PFSK-1 (cell line): ENCODE results near the gene ADAT3.
A peak's percentile ranks its signal among the peaks of the same experiment; 100 is the strongest.

ENCODE experiments used
- FOXP2 ChIP-seq: optimal IDR thresholded peaks from 2 replicates; pipeline ENCODE3; 2011; ENCODE audit warnings: borderline replicate concordance, control low read depth, inconsistent platforms; ENCODE audit not compliant: insufficient read depth; ENCODE audit errors: extremely low read length, extremely low read depth
- POLR2AphosphoS5 ChIP-seq: IDR thresholded peaks from 2 replicates; pipeline ENCODE4 v1.6.1; 2012; ENCODE audit warnings: low read depth, mild to moderate bottlenecking, control low read depth, low read length, moderate library complexity
- SIN3A ChIP-seq: IDR thresholded peaks from 2 replicates; pipeline ENCODE4 v1.6.1; 2012; ENCODE audit warnings: mild to moderate bottlenecking, low read length, moderate library complexity, borderline replicate concordance; ENCODE audit not compliant: insufficient read depth
- TAF1 ChIP-seq: IDR thresholded peaks from 2 replicates; pipeline ENCODE4 v1.6.1; 2012; ENCODE audit warnings: low read length, control low read depth, borderline replicate concordance; ENCODE audit not compliant: insufficient read depth
- TF ChIP-seq, protein P1 (sequence below), 2 experiments: IDR thresholded peaks; 2 replicates each; pipeline versions ENCODE4 v1.6.1 to v1.8.0; 2011 to 2012; ENCODE audit warnings: low read depth in 2 of 2, low read length in 2 of 2, control low read depth in 1 of 2, inconsistent platforms in 1 of 2, mild to moderate bottlenecking in 1 of 2, moderate library complexity in 1 of 2; ENCODE audit not compliant: insufficient read depth in 1 of 2

ADAT3 gene

GRCh38 chr19:1871630-1872029 lies 33.6 kb upstream of the ADAT3 start:
- no peak for TF ChIP-seq SIN3A
- TF ChIP-seq FOXP2, result no peak
- TF ChIP-seq TAF1, result no peak
- TF ChIP-seq, protein P1, sequence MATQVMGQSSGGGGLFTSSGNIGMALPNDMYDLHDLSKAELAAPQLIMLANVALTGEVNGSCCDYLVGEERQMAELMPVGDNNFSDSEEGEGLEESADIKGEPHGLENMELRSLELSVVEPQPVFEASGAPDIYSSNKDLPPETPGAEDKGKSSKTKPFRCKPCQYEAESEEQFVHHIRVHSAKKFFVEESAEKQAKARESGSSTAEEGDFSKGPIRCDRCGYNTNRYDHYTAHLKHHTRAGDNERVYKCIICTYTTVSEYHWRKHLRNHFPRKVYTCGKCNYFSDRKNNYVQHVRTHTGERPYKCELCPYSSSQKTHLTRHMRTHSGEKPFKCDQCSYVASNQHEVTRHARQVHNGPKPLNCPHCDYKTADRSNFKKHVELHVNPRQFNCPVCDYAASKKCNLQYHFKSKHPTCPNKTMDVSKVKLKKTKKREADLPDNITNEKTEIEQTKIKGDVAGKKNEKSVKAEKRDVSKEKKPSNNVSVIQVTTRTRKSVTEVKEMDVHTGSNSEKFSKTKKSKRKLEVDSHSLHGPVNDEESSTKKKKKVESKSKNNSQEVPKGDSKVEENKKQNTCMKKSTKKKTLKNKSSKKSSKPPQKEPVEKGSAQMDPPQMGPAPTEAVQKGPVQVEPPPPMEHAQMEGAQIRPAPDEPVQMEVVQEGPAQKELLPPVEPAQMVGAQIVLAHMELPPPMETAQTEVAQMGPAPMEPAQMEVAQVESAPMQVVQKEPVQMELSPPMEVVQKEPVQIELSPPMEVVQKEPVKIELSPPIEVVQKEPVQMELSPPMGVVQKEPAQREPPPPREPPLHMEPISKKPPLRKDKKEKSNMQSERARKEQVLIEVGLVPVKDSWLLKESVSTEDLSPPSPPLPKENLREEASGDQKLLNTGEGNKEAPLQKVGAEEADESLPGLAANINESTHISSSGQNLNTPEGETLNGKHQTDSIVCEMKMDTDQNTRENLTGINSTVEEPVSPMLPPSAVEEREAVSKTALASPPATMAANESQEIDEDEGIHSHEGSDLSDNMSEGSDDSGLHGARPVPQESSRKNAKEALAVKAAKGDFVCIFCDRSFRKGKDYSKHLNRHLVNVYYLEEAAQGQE (IDR thresholded peaks at IDR 0.05; ENCODE audit: insufficient read depth in 1 of 2, low read depth in 2 of 2, low read length in 2 of 2), result no peak
- no peak for TF ChIP-seq POLR2AphosphoS5

- TF ChIP-seq POLR2AphosphoS5 (no peak), FOXP2 (no peak), SIN3A (no peak), TAF1 (no peak)
- TF ChIP-seq, protein P1 (IDR thresholded peaks at IDR 0.05; ENCODE audit: insufficient read depth in 1 of 2, low read depth in 2 of 2, low read length in 2 of 2), result no peak
Measured at GRCh38 chr19:1872807-1873523, 32.2 kb upstream of the ADAT3 start.

DNA sequence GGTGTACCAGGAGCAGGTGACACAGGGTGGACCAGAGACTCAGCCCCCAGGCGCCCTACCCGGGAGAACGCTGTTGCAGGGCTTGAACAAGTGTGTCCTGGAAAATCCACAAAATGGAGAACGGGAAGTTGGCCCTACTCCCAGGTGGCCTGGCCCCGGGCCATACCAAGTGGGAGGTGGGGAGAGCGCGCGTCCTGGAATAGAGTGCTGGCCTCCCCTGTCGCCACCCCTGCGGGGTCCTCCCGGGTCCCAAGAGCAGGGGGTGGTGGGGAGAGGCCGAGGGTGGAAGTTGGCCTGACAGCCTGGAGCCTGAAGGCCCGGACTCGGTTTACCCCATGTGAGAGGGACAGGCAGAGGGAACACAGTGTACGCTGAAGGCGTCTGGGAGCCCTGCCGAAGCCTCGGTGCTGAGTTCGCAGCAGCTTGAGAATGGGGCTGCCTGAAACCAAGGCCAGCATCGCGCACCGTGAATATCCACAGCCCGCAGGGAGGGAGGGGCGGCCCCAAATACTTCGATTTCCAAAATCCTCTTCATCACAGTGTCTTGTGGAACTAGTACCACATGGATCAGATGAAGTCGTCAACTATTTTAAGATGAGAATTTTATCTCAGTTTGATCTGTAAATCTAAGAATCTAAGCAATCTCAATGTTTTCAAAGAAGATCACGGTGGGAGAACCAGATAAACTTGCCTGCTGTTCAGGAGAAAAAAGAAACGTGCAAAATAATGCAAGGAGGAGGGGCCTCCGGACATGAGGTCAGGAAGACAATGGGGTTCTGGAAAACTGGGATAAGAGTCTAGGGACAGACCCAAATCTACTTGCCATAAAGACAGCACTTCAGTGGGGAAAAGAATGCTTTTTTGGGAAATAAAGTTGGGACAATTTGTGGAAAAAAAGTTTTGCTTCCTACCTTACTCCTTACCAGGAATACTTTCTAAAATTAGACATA lies 31.4 kb upstream of the ADAT3 start:
- TF ChIP-seq TAF1 (peak; percentile 17; the same call in 1 of the 2 replicates), FOXP2 (no peak)

DNA sequence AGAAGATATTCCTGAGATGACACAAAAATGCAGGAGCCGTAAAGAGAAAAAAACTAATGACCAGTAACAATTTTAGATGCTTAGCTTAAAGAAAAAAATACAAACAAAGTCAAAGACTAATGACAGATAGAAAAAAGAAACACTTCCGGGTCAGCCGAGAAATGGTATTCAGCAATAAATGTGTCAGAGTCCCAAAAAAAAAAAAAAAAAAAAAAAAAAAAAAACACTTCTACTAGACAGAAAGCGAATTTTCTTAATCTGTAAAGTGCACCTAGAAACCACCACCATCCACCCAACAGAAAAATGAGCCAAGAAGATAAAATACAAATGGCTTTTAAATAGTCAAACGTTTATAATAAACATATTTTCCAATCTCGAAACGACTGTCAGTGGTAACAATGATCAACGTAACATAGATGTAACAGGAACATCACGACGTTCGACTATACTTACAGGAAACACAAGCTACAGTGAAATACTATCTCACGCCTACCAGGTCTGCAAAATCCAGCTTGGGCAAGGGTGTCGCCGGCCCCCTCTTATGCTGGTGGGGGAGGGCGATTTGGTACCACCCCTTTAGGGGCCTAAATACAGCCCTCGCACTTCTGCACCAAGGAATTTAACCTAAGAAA lies 30.5 kb upstream of the ADAT3 start:
- TF ChIP-seq SIN3A (no peak), TAF1 (no peak), POLR2AphosphoS5 (no peak), FOXP2 (no peak)
- TF ChIP-seq, protein P1 (IDR thresholded peaks at IDR 0.05; ENCODE audit: insufficient read depth in 1 of 2, low read depth in 2 of 2, low read length in 2 of 2), result no peak

DNA sequence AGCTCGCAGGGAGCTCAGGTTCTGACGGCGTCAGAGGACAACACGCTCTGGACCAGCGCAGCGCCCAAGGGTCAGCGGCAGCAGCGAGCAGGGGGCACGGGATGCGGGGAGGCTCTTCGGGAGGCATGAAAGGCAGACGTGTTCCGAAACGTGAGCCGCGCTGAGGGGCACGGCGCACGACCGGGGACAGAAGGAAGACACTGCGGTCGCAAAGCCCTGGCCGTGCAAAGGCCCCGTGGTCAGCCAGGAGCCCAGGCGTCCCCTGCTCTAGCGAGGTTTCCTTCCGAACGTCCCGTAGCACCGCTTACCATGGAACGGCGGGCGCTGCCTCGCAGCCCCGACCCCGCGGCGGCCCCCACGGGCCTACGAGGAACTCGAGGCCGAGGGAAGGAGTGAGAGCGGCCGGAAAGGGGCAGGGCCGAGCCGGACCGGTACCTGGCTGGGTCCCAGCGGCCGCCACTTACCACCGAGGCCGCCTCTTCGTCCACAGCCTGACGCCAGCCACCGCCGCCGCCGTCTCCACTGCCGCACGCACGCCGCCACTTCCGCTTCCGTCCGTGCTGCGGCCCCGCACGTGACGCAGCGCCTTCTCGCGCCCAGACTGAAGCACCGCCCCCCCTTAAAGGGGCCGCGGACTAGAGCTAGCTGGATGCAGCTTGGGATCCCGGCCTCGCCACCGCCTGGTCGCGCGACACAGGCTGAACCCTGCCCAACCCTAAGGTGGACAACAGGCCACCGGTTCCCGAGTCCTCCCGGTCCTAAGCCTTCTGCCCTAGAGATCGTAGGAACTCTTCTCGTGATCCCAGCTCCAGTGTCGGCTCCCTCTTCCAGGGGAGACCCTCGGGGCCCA lies 29.3 kb upstream of the ADAT3 start:
- TF ChIP-seq SIN3A, result peak; percentile 90; the same call in 1 of the 2 replicates
- TF ChIP-seq TAF1, result peak; percentile 94
- TF ChIP-seq POLR2AphosphoS5, result peak; percentile 97
- peak; percentile 99 for TF ChIP-seq FOXP2
- TF ChIP-seq, protein P1 (IDR thresholded peaks at IDR 0.05; ENCODE audit: insufficient read depth in 1 of 2, low read depth in 2 of 2, low read length in 2 of 2), result 0 out of 4 replicates have a peak, but pooled peaks of 1 of the 2 experiments have one; percentile 53
